ENCODE measurements around the gene DNAJA4. TPM values are rescaled to one million over a fixed set of nuclear protein-coding genes. Genes with fewer than 3 reads are reported as not detected.
A peak's percentile ranks its signal among the peaks of the same experiment; 100 is the strongest.

The DNAJA4 gene
- total RNA-seq = 33.2 TPM
- 10 to 100 TPM in 1 of 4 donors, 1 to 10 TPM in 3; 9.5 to 11.6 (median 9.9) TPM for polyA plus RNA-seq

- no peaks in the 10 kb centered on the region for H3K27me3 ChIP-seq (ENCODE audit: control insufficient read depth, insufficient read depth, low read length)
- Mint-ChIP-seq H3K27me3 (peaks cover 4% of the 10 kb centered on the region), H3K36me3 (no peaks in the 10 kb centered on the region), H3K9me3 (no peaks in the 10 kb centered on the region), H3K4me1 (peaks cover 15 to 45% (median 37%) of the 10 kb centered on the region in 4 donors), H3K4me3 (peak within 1 kb of the TSS; percentile 90 to 97 (median 92)), H3K27ac (peak within 1 kb of the TSS; percentile 93 to 96 (median 95))
- H3K36me3 ChIP-seq (ENCODE audit: control insufficient read depth, insufficient read depth, low read length) = peaks cover 3% of the 10 kb centered on the region
- H3K27ac ChIP-seq (ENCODE audit: insufficient read depth, low read length, poor library complexity, severe bottlenecking) = peak within 1 kb of the TSS; percentile 70
- H3K4me1 ChIP-seq (ENCODE audit: control insufficient read depth, insufficient read depth, low read length, poor library complexity, severe bottlenecking) = peaks cover 20% of the 10 kb centered on the region
- no peaks in the 10 kb centered on the region for H3K9me3 ChIP-seq (ENCODE audit: control insufficient read depth in 2 of 2, low read length in 2 of 2)
- DNase-seq = peak; percentile 54 to 80 (median 75)
- ATAC-seq (ENCODE audit: low read depth in 2 of 2) = peak; percentile 72 to 78
- peak within 1 kb of the TSS; percentile 71 for H3K4me3 ChIP-seq (ENCODE audit: low read depth, low read length)
These were observed at the start of gene DNAJA4 for GRCh38 chr15:78264304-78265136. Gene DNAJA4, plus strand, starts transcription at chr15:78264562. Its CDS starts 202 bp downstream, at chr15:78264764.

- H3K27ac Mint-ChIP-seq = peak overlapping the region in 1 of 3 donors; percentile 3
- peaks cover 16% of the 10 kb centered on the region for H3K27me3 Mint-ChIP-seq
These were observed 47.9 kb upstream of the DNAJA4 start for GRCh38 chr15:78216276-78217104.

GRCh38 chr15:78220713-78221112, 43.6 kb upstream of the DNAJA4 start:
- Mint-ChIP-seq H3K36me3 (no peaks in the 10 kb centered on the region), H3K4me3 (no peak overlapping the region), H3K9me3 (peaks cover 0 to 1% (median 0%) of the 10 kb centered on the region in 7 donors), H3K4me1 (peaks cover 0 to under 1% (median under 1%) of the 10 kb centered on the region in 4 donors), H3K27ac (no peak overlapping the region), H3K27me3 (peaks cover 16% of the 10 kb centered on the region)
- Histone ChIP-seq H3K4me1 (ENCODE audit: control insufficient read depth, insufficient read depth, low read length, poor library complexity, severe bottlenecking) (no peaks in the 10 kb centered on the region), H3K27me3 (ENCODE audit: control insufficient read depth, insufficient read depth, low read length) (no peaks in the 10 kb centered on the region), H3K27ac (ENCODE audit: insufficient read depth, low read length, poor library complexity, severe bottlenecking) (no peak overlapping the region), H3K4me3 (ENCODE audit: low read depth, low read length) (no peak overlapping the region), H3K9me3 (ENCODE audit: control insufficient read depth in 2 of 2, low read length in 2 of 2) (no peaks in the 10 kb centered on the region), H3K36me3 (ENCODE audit: control insufficient read depth, insufficient read depth, low read length) (no peaks in the 10 kb centered on the region)
- no peak for ATAC-seq (ENCODE audit: low read depth in 2 of 2)
- DNase-seq = no peak

More at GRCh38 chr15:78216276-78217104, 47.9 kb upstream of the DNAJA4 start:
- no peaks in the 10 kb centered on the region for H3K9me3 ChIP-seq (ENCODE audit: control insufficient read depth in 2 of 2, low read length in 2 of 2)
- no peak for ATAC-seq (ENCODE audit: low read depth in 2 of 2)
- no peak overlapping the region for H3K4me3 Mint-ChIP-seq
- no peaks in the 10 kb centered on the region for H3K36me3 Mint-ChIP-seq
- no peak overlapping the region for H3K27ac ChIP-seq (ENCODE audit: insufficient read depth, low read length, poor library complexity, severe bottlenecking)
- H3K36me3 ChIP-seq (ENCODE audit: control insufficient read depth, insufficient read depth, low read length) = no peaks in the 10 kb centered on the region
- no peaks in the 10 kb centered on the region for H3K4me1 Mint-ChIP-seq
- H3K4me1 ChIP-seq (ENCODE audit: control insufficient read depth, insufficient read depth, low read length, poor library complexity, severe bottlenecking) = no peaks in the 10 kb centered on the region
- no peak for DNase-seq
- H3K4me3 ChIP-seq (ENCODE audit: low read depth, low read length) = no peak overlapping the region
- H3K9me3 Mint-ChIP-seq = no peaks in the 10 kb centered on the region
- no peaks in the 10 kb centered on the region for H3K27me3 ChIP-seq (ENCODE audit: control insufficient read depth, insufficient read depth, low read length)

GRCh38 chr15:78222745-78223395, 41.5 kb upstream of the DNAJA4 start:
- Histone ChIP-seq H3K4me3 (ENCODE audit: low read depth, low read length) (no peak overlapping the region), H3K36me3 (ENCODE audit: control insufficient read depth, insufficient read depth, low read length) (no peaks in the 10 kb centered on the region), H3K27me3 (ENCODE audit: control insufficient read depth, insufficient read depth, low read length) (no peaks in the 10 kb centered on the region), H3K4me1 (ENCODE audit: control insufficient read depth, insufficient read depth, low read length, poor library complexity, severe bottlenecking) (no peaks in the 10 kb centered on the region), H3K27ac (ENCODE audit: insufficient read depth, low read length, poor library complexity, severe bottlenecking) (no peak overlapping the region), H3K9me3 (ENCODE audit: control insufficient read depth in 2 of 2, low read length in 2 of 2) (no peaks in the 10 kb centered on the region)
- H3K27ac Mint-ChIP-seq = no peak overlapping the region
- H3K36me3 Mint-ChIP-seq = no peaks in the 10 kb centered on the region
- peaks cover 11% of the 10 kb centered on the region for H3K27me3 Mint-ChIP-seq
- peaks cover 0 to 1% (median 0%) of the 10 kb centered on the region in 7 donors for H3K9me3 Mint-ChIP-seq
- no peak overlapping the region for H3K4me3 Mint-ChIP-seq
- peaks cover 0 to 4% (median 1%) of the 10 kb centered on the region in 4 donors for H3K4me1 Mint-ChIP-seq
- ATAC-seq (ENCODE audit: low read depth in 2 of 2) = no peak
- DNase-seq = no peak

- Histone ChIP-seq H3K36me3 (ENCODE audit: control insufficient read depth, insufficient read depth, low read length) (no peaks in the 10 kb centered on the region), H3K27ac (ENCODE audit: insufficient read depth, low read length, poor library complexity, severe bottlenecking) (no peak overlapping the region), H3K4me1 (ENCODE audit: control insufficient read depth, insufficient read depth, low read length, poor library complexity, severe bottlenecking) (no peaks in the 10 kb centered on the region), H3K9me3 (ENCODE audit: control insufficient read depth in 2 of 2, low read length in 2 of 2) (no peaks in the 10 kb centered on the region), H3K27me3 (ENCODE audit: control insufficient read depth, insufficient read depth, low read length) (no peaks in the 10 kb centered on the region), H3K4me3 (ENCODE audit: low read depth, low read length) (no peak overlapping the region)
- Mint-ChIP-seq H3K36me3 (no peaks in the 10 kb centered on the region), H3K9me3 (peaks cover 0 to 1% (median 0%) of the 10 kb centered on the region in 7 donors), H3K4me3 (no peak overlapping the region), H3K27me3 (peaks cover 10% of the 10 kb centered on the region), H3K4me1 (peaks cover 0 to 4% (median 1%) of the 10 kb centered on the region in 4 donors), H3K27ac (no peak overlapping the region)
- ATAC-seq (ENCODE audit: low read depth in 2 of 2) (no peak), DNase-seq (no peak)
These were observed 40.9 kb upstream of the DNAJA4 start for GRCh38 chr15:78223396-78224022.

- no peaks in the 10 kb centered on the region for H3K4me1 ChIP-seq (ENCODE audit: control insufficient read depth, insufficient read depth, low read length, poor library complexity, severe bottlenecking)
- Mint-ChIP-seq H3K36me3 (no peaks in the 10 kb centered on the region), H3K27me3 (peaks cover 10% of the 10 kb centered on the region), H3K27ac (no peak overlapping the region), H3K4me3 (no peak overlapping the region), H3K4me1 (peaks cover 0 to 4% (median 1%) of the 10 kb centered on the region in 4 donors), H3K9me3 (peaks cover 0 to 1% (median 0%) of the 10 kb centered on the region in 7 donors)
- ATAC-seq (ENCODE audit: low read depth in 2 of 2) (no peak), DNase-seq (no peak)
- H3K36me3 ChIP-seq (ENCODE audit: control insufficient read depth, insufficient read depth, low read length) = no peaks in the 10 kb centered on the region
- H3K4me3 ChIP-seq (ENCODE audit: low read depth, low read length) = no peak overlapping the region
- no peaks in the 10 kb centered on the region for H3K9me3 ChIP-seq (ENCODE audit: control insufficient read depth in 2 of 2, low read length in 2 of 2)
- no peak overlapping the region for H3K27ac ChIP-seq (ENCODE audit: insufficient read depth, low read length, poor library complexity, severe bottlenecking)
- H3K27me3 ChIP-seq (ENCODE audit: control insufficient read depth, insufficient read depth, low read length) = no peaks in the 10 kb centered on the region
These were observed 40.3 kb upstream of the DNAJA4 start for GRCh38 chr15:78224023-78224411.

Data from CD4-positive, CD25-positive, alpha-beta regulatory T cell (primary cell).